Measurements from ENCODE around the gene PPP1R10. TPM values are rescaled to one million over a fixed set of nuclear protein-coding genes. Genes with fewer than 3 reads are reported as not detected.

PPP1R10 gene
- total RNA-seq, 3 donors from 2014 or later: 68.5 to 80.3 (median 79.2) TPM

- H3K4me3 ChIP-seq: peak overlapping the region; percentile 73
- intact Hi-C loops (cut with DNase I, micrococcal nuclease): no loop called here
- peaks cover 34% of the 10 kb centered on the region for H3K4me1 ChIP-seq (ENCODE audit: low read depth)
- ATAC-seq (no peak), DNase-seq (peak in 1 of 3 donors; percentile 45)
- H3K9me3 ChIP-seq: no peaks in the 10 kb centered on the region
- no peak for TF ChIP-seq CTCF (IDR thresholded peaks at IDR 0.05)
- no peaks in the 10 kb centered on the region for H3K36me3 ChIP-seq (ENCODE audit: low read depth)
These were observed 859 bp downstream of the PPP1R10 start for GRCh38 chr6:30615958-30616810.

- peak overlapping the region; percentile 73 for H3K4me3 ChIP-seq
- peaks cover 34% of the 10 kb centered on the region for H3K4me1 ChIP-seq (ENCODE audit: low read depth)
- no peaks in the 10 kb centered on the region for H3K9me3 ChIP-seq
- DNase-seq (peak in 1 of 3 donors; percentile 44), ATAC-seq (no peak)
- no peak for TF ChIP-seq CTCF (IDR thresholded peaks at IDR 0.05)
- H3K36me3 ChIP-seq (ENCODE audit: low read depth): no peaks in the 10 kb centered on the region
- intact Hi-C loops (cut with DNase I, micrococcal nuclease): no loop called here
These were observed 1.7 kb downstream of the PPP1R10 start for GRCh38 chr6:30615219-30615957.

GRCh38 chr6:30614843-30615218, 2.2 kb downstream of the PPP1R10 start:
- Histone ChIP-seq H3K9me3 (no peaks in the 10 kb centered on the region), H3K36me3 (ENCODE audit: low read depth) (no peaks in the 10 kb centered on the region), H3K4me3 (peak overlapping the region; percentile 73), H3K4me1 (ENCODE audit: low read depth) (peaks cover 34% of the 10 kb centered on the region)
- ATAC-seq (peak; percentile 67), DNase-seq (peak; percentile 67 to 94 (median 72))
- TF ChIP-seq CTCF (IDR thresholded peaks at IDR 0.05): no peak
- intact Hi-C loops (cut with DNase I, micrococcal nuclease): no loop called here

- no peak for DNase-seq
These were observed 2.8 kb downstream of the PPP1R10 start for GRCh38 chr6:30614044-30614842.

More at GRCh38 chr6:30614044-30614842, 2.8 kb downstream of the PPP1R10 start:
- TF ChIP-seq CTCF (IDR thresholded peaks at IDR 0.05): no peak
- Histone ChIP-seq H3K9me3 (no peaks in the 10 kb centered on the region), H3K4me3 (peak overlapping the region; percentile 2), H3K36me3 (ENCODE audit: low read depth) (no peaks in the 10 kb centered on the region), H3K4me1 (ENCODE audit: low read depth) (peaks cover 34% of the 10 kb centered on the region)
- intact Hi-C loops (cut with DNase I, micrococcal nuclease): no loop called here
- ATAC-seq: no peak
